SK-N-SH (cell line): ENCODE measurements around the gene FIGN. TPM values are rescaled to one million over a fixed set of nuclear protein-coding genes. Genes with fewer than 3 reads are reported as not detected.

Experiments used
- CTCF ChIA-PET: fragments of 300-600, 350-600 bp; formaldehyde crosslinking; extraction: SDS; loops from one replicate; lab custom pipeline; 2021; lab: Yijun Ruan, JAX
- POLR2A ChIA-PET: fragments of 350-600 bp; sonication (Branson Sonifier 250); formaldehyde crosslinking; extraction: SDS; loops from one replicate; lab custom pipeline; 2020; ENCODE audit warnings: antibody characterized with exemption, inconsistent platforms; lab: Yijun Ruan, JAX
- DNase-seq: peaks from one replicate; pipeline ENCODE4 v3.0.0; 2012
- H2AFZ ChIP-seq: fragments of 200-600 bp; sonication (generic); 2 replicates; pipeline ENCODE4 v1.8.1; 2016; ENCODE audit warnings: antibody characterized with exemption, mild to moderate bottlenecking, low read depth
- H3F3A ChIP-seq: fragments of 200-600 bp; sonication (generic); replicated peaks from 2 replicates; pipeline ENCODE3; 2016; ENCODE audit warnings: antibody characterized with exemption, mild to moderate bottlenecking; ENCODE audit not compliant: insufficient read depth
- H3K27ac ChIP-seq, 2 experiments: fragments of 200-500 bp in 1 of 2; fragments of 200-600 bp in 1 of 2; sonication (Bioruptor generic) in 1 of 2; sonication (generic), shearing (Covaris generic) in 1 of 2; 2 replicates each; pipeline versions ENCODE4 v1.5.1 to v1.6.1; 2014 to 2016; ENCODE audit warnings: low read depth in 2 of 2, inconsistent platforms in 1 of 2, low read length in 1 of 2, mild to moderate bottlenecking in 1 of 2, mixed read lengths in 1 of 2
- H3K27me3 ChIP-seq: fragments of 200-600 bp; sonication (generic), shearing (Covaris generic); 2 replicates; pipeline ENCODE4 v1.6.1; 2016; ENCODE audit warnings: mixed run types; ENCODE audit not compliant: insufficient read depth
- H3K36me3 ChIP-seq, 2 experiments: fragments of 200-500 bp in 1 of 2; fragments of 200-600 bp in 1 of 2; sonication (Bioruptor generic) in 1 of 2; sonication (generic) in 1 of 2; replicated peaks in 1 of 2; 2 replicates each; pipeline versions ENCODE3 to v1.5.1; 2014 to 2016; ENCODE audit warnings: low read length in 1 of 2, mild to moderate bottlenecking in 1 of 2; ENCODE audit not compliant: insufficient read depth in 2 of 2, control insufficient read depth in 1 of 2
- H3K4me1 ChIP-seq, 2 experiments: fragments of 200-500 bp in 1 of 2; fragments of 200-600 bp in 1 of 2; sonication (Bioruptor generic) in 1 of 2; sonication (generic), shearing (Covaris generic) in 1 of 2; 2 replicates each; pipeline versions ENCODE4 v1.5.1 to v1.6.1; 2014 to 2016; ENCODE audit warnings: low read depth in 1 of 2, low read length in 1 of 2, mixed run types in 1 of 2; ENCODE audit not compliant: insufficient read depth in 2 of 2, control insufficient read depth in 1 of 2
- H3K4me2 ChIP-seq: fragments of 200-600 bp; sonication (generic), shearing (Covaris generic); 2 replicates; pipeline ENCODE4 v1.6.1; 2017; ENCODE audit warnings: mixed run types
- H3K4me3 ChIP-seq, 2 experiments: fragments of 200-500 bp in 1 of 2; fragments of 200-600 bp in 1 of 2; sonication (Bioruptor generic) in 1 of 2; sonication (generic), shearing (Covaris generic) in 1 of 2; 2 replicates each; pipeline versions ENCODE4 v1.5.1 to v1.8.1; 2014 to 2016; ENCODE audit warnings: low read depth in 2 of 2, inconsistent platforms in 1 of 2, low read length in 1 of 2, mild to moderate bottlenecking in 1 of 2, mixed read lengths in 1 of 2, moderate library complexity in 1 of 2
- H3K79me2 ChIP-seq: fragments of 200-600 bp; sonication (generic); 2 replicates; pipeline ENCODE4 v1.8.1; 2017; ENCODE audit warnings: mild to moderate bottlenecking; ENCODE audit not compliant: insufficient read depth
- H3K9ac ChIP-seq: fragments of 200-600 bp; sonication (generic); 2 replicates; pipeline ENCODE4 v1.6.1; 2017; ENCODE audit warnings: mixed run types
- H3K9me2 ChIP-seq: fragments of 200-600 bp; sonication (generic); 2 replicates; pipeline ENCODE4 v1.6.1; 2017; ENCODE audit warnings: mixed run types
- H3K9me3 ChIP-seq: fragments of 200-600 bp; sonication (generic); 2 replicates; pipeline ENCODE4 v1.6.1; 2017; ENCODE audit warnings: mixed run types, mild to moderate bottlenecking, moderate library complexity
- H4K20me1 ChIP-seq: fragments of 200-600 bp; sonication (generic); 2 replicates; pipeline ENCODE4 v1.6.1; 2017; ENCODE audit warnings: mild to moderate bottlenecking, mixed run types; ENCODE audit not compliant: insufficient read depth
- ELF1 ChIP-seq: IDR thresholded peaks from 2 replicates; pipeline ENCODE4 v1.4.0; 2012
- FOXJ3 ChIP-seq: sonication (generic); formaldehyde crosslinking; IDR thresholded peaks from 2 replicates; pipeline ENCODE4 v1.5.1; 2020; ENCODE audit warnings: mild to moderate bottlenecking, missing genetic modification reagents
- FOXM1 ChIP-seq: IDR thresholded peaks from 2 replicates; pipeline ENCODE4 v1.4.0; 2012; ENCODE audit warnings: low read depth, mild to moderate bottlenecking
- GABPA ChIP-seq: IDR thresholded peaks from 2 replicates; pipeline ENCODE4 v1.4.0; 2012; ENCODE audit warnings: low read depth, mild to moderate bottlenecking
- JUND ChIP-seq: IDR thresholded peaks from 2 replicates; pipeline ENCODE4 v1.4.0; 2012
- MXI1 ChIP-seq: IDR thresholded peaks from 2 replicates; pipeline ENCODE4 v1.6.1; 2012; ENCODE audit warnings: mild to moderate bottlenecking, low read depth, low read length, improper control_type of control experiment
- NFIC ChIP-seq: IDR thresholded peaks from 2 replicates; pipeline ENCODE4 v1.4.0; 2012; ENCODE audit warnings: borderline replicate concordance
- NRF1 ChIP-seq: IDR thresholded peaks from 2 replicates; pipeline ENCODE4 v1.6.1; 2012; ENCODE audit warnings: low read depth, mild to moderate bottlenecking, low read length
- RCOR1 ChIP-seq: fragments of 150-350 bp; IDR thresholded peaks from 2 replicates; pipeline ENCODE4 v1.6.1; 2017; ENCODE audit warnings: antibody characterized with exemption, low read length
- REST ChIP-seq: IDR thresholded peaks from 2 replicates; pipeline ENCODE4 v1.6.1; 2012; ENCODE audit warnings: mild to moderate bottlenecking, low read depth, low read length, moderate library complexity
- RFX5 ChIP-seq: IDR thresholded peaks from 2 replicates; pipeline ENCODE4 v1.6.1; 2012; ENCODE audit warnings: mild to moderate bottlenecking, improper control_type of control experiment, low read length
- SIN3A ChIP-seq: IDR thresholded peaks from 2 replicates; pipeline ENCODE4 v1.6.1; 2012; ENCODE audit warnings: low read depth, mild to moderate bottlenecking, low read length, moderate library complexity, borderline replicate concordance
- SMC3 ChIP-seq: IDR thresholded peaks from 2 replicates; pipeline ENCODE4 v1.6.1; 2012; ENCODE audit warnings: low read depth, low read length, improper control_type of control experiment
- TAF1 ChIP-seq: IDR thresholded peaks from 2 replicates; pipeline ENCODE4 v1.6.1; 2012; ENCODE audit warnings: low read depth, mild to moderate bottlenecking, low read length, moderate library complexity, borderline replicate concordance
- TCF12 ChIP-seq: IDR thresholded peaks from 2 replicates; pipeline ENCODE4 v1.4.0; 2012
- TEAD4 ChIP-seq: IDR thresholded peaks from 2 replicates; pipeline ENCODE4 v1.4.0; 2012; ENCODE audit warnings: mild to moderate bottlenecking, borderline replicate concordance; ENCODE audit not compliant: insufficient read depth
- USF1 ChIP-seq: IDR thresholded peaks from 2 replicates; pipeline ENCODE4 v1.4.0; 2012; ENCODE audit warnings: low read depth, borderline replicate concordance
- USF2 ChIP-seq: fragments of 150-350 bp; IDR thresholded peaks from 2 replicates; pipeline ENCODE4 v1.6.1; 2017; ENCODE audit warnings: antibody characterized with exemption, low read length, low read depth, borderline replicate concordance
- WGBS: methylation state at CpG from one replicate; pipeline ENCODE4 v1.1.6; 2017; ENCODE audit warnings: low lambda C conversion rate; 5-methylcytosine and 5-hydroxymethylcytosine counted together
- polyA plus RNA-seq, 3 experiments: library from polyadenylated mRNA; depleted of rRNA; stranded (reverse); fragments of >200 nt; gene quantifications; 2 replicates each; pipeline ENCODE4 v1.2.3, GENCODE V29; 2012

The FIGN gene
- polyA plus RNA-seq, 1 of the 3 experiments (the other 2 are of a cell fraction) = 0.74 TPM

- H3K9ac ChIP-seq = no peak overlapping the region
- 68% methylated on average over 1 of the region's 1 CpG for WGBS
- H3K9me2 ChIP-seq = no peaks in the 10 kb centered on the region
These were observed 162.2 kb downstream of the FIGN start for GRCh38 chr2:163573652-163574051.

GRCh38 chr2:163572850-163573249, 163.0 kb downstream of the FIGN start:
- H4K20me1 ChIP-seq = no peaks in the 10 kb centered on the region
- no peaks in the 10 kb centered on the region for H3K27me3 ChIP-seq
- WGBS = 96% methylated on average over 7 of the region's 7 CpGs
- H3K9me2 ChIP-seq = no peaks in the 10 kb centered on the region
- H3K79me2 ChIP-seq = no peaks in the 10 kb centered on the region
- no peak overlapping the region for H3K4me3 ChIP-seq
- H3K4me1 ChIP-seq = no peaks in the 10 kb centered on the region
- no peak overlapping the region for H3K9ac ChIP-seq
- DNase-seq = no peak
- no peak overlapping the region for H3K4me2 ChIP-seq
- no peaks in the 10 kb centered on the region for H3F3A ChIP-seq
- H3K36me3 ChIP-seq = no peaks in the 10 kb centered on the region
- ChIA-PET POLR2A (no interaction called here), CTCF (no interaction called here)
- H2AFZ ChIP-seq = no peak overlapping the region
- no peak overlapping the region for H3K27ac ChIP-seq
- H3K9me3 ChIP-seq = no peaks in the 10 kb centered on the region
- TF ChIP-seq NRF1 (no peak), RCOR1 (no peak), ELF1 (no peak), SMC3 (no peak), USF1 (no peak), GABPA (no peak), USF2 (no peak), RFX5 (no peak), TCF12 (no peak), TAF1 (no peak), JUND (no peak), REST (no peak)

More at GRCh38 chr2:163573652-163574051, 162.2 kb downstream of the FIGN start:
- Histone ChIP-seq H3K4me3 (no peak overlapping the region), H3K27me3 (no peaks in the 10 kb centered on the region), H3K79me2 (no peaks in the 10 kb centered on the region), H4K20me1 (no peaks in the 10 kb centered on the region), H3K36me3 (no peaks in the 10 kb centered on the region), H3K27ac (no peak overlapping the region), H3K9me3 (no peaks in the 10 kb centered on the region), H2AFZ (no peak overlapping the region), H3K4me2 (no peak overlapping the region), H3K4me1 (no peaks in the 10 kb centered on the region), H3F3A (no peaks in the 10 kb centered on the region)
- POLR2A ChIA-PET = no interaction called here
- CTCF ChIA-PET = no interaction called here
- DNase-seq = no peak
- TF ChIP-seq SIN3A = no peak
- no peak for TF ChIP-seq REST
- no peak for TF ChIP-seq TEAD4
- TF ChIP-seq FOXM1 = no peak
- TF ChIP-seq TAF1 = no peak
- TF ChIP-seq ELF1 = no peak
- TF ChIP-seq NFIC = no peak
- TF ChIP-seq SMC3 = no peak
- TF ChIP-seq MXI1 = no peak
- no peak for TF ChIP-seq FOXJ3 (CRISPR knock-in tag)
